Measurements from ENCODE around the gene C5orf58.
"Not testable (repeated sequence)": the region's sequence is repeated elsewhere in the genome, so short reads cannot be mapped to it uniquely, and the experiment has no call there.

The C5orf58 gene

DNA sequence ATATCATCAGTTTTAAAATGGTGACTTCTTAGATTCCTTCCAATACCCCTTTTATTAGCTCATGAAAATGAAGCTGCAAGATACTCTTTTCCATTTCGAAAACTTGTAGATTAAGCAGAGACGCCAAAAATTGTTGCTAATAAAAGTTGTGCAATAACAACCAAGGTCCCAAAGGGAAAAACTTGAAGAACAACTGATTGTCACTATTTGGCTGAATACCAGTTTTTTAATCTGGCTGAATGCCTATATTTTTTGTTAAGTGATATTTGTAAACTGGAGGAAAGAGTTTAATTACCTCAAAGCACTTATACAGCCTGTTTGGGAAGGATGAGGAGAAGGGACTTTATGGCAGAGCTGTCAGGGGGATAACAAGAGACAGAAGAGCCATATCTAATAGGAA lies 14.6 kb downstream of the C5orf58 start:
- DNase-seq (ENCODE audit: low read depth): no peak
- no peak overlapping the region for H3K4me3 ChIP-seq (ENCODE audit: low read depth, low read length)
- TF ChIP-seq, protein P1, sequence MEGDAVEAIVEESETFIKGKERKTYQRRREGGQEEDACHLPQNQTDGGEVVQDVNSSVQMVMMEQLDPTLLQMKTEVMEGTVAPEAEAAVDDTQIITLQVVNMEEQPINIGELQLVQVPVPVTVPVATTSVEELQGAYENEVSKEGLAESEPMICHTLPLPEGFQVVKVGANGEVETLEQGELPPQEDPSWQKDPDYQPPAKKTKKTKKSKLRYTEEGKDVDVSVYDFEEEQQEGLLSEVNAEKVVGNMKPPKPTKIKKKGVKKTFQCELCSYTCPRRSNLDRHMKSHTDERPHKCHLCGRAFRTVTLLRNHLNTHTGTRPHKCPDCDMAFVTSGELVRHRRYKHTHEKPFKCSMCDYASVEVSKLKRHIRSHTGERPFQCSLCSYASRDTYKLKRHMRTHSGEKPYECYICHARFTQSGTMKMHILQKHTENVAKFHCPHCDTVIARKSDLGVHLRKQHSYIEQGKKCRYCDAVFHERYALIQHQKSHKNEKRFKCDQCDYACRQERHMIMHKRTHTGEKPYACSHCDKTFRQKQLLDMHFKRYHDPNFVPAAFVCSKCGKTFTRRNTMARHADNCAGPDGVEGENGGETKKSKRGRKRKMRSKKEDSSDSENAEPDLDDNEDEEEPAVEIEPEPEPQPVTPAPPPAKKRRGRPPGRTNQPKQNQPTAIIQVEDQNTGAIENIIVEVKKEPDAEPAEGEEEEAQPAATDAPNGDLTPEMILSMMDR (conservative IDR thresholded peaks at IDR 0.05; ENCODE audit: low read depth, low read length): no peak

DNA sequence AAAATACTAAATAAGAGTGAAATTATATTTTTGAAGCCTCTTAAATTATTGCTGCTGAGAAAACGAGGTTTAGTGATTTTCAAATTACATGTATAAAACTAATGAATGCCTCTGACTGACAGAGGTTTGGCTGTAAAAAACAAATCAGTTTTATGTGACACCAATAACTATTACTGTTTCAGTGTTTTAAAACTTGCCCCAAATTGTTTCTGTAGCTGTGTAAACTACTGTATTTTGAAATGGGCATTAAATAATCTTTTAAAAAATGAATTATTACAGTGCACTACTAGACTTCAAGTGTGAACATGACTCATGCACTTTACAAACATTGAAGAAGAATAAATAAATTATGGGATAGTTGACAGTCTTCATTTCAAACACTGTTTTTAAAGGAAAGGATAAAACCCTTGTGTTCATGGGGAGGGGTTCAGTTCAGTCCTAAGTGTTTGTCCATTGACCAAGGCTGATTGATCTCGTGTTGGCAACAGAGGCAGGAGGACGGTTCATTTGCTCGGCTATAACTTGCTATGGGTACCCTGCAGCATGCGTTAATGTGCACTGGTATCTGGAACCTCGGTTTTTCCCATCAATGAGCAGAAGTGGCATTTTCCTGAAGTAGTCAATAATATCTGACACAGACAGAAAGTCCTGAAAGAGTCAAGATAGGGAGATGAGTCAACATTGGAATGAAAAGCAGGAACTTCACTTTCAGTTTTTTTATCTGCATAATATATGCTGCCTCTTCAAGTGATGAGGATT lies 15.6 kb downstream of the C5orf58 start:
- no peak for DNase-seq (ENCODE audit: low read depth)
- H3K4me3 ChIP-seq (ENCODE audit: low read depth, low read length): no peak overlapping the region
- TF ChIP-seq, protein P1 (conservative IDR thresholded peaks at IDR 0.05; ENCODE audit: low read depth, low read length): no peak

DNA sequence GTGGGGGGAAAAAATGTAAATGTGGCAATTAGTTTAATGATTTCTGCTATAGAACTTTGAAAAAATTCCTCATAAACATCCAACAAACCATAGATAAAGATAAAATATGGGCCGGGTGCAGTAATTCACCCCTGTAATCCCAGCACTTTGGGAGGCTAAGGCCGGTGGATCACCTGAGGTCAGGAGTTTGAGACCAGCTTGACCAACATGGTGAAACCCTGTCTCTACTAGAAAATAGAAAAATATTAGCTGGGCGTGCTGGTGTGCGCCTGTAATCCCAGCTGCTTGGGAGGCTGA lies 16.1 kb downstream of the C5orf58 start:
- H3K4me3 ChIP-seq (ENCODE audit: low read depth, low read length); DNase-seq (ENCODE audit: low read depth): not testable (repeated sequence)

DNA sequence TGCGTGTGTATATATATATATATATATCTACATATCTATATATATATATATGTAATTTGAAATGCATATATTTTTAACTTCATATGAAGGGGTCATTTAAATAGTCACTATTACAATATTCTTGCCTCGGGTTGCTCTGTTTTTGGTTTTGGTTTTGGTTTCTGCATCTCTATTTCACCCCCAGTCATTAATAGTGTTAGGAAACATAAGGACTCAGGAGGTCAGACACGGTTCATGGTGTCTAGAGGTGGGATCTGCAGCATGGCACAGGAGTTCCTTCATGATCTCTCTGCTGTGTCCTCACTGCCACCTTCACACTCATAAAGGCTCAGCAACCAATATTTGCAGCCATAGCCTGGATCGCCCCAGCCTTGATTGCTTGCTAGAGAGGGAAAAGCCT lies 16.6 kb downstream of the C5orf58 start:
- H3K4me3 ChIP-seq (ENCODE audit: low read depth, low read length): no peak overlapping the region
- TF ChIP-seq, protein P1 (conservative IDR thresholded peaks at IDR 0.05; ENCODE audit: low read depth, low read length): no peak
- no peak for DNase-seq (ENCODE audit: low read depth)

DNA sequence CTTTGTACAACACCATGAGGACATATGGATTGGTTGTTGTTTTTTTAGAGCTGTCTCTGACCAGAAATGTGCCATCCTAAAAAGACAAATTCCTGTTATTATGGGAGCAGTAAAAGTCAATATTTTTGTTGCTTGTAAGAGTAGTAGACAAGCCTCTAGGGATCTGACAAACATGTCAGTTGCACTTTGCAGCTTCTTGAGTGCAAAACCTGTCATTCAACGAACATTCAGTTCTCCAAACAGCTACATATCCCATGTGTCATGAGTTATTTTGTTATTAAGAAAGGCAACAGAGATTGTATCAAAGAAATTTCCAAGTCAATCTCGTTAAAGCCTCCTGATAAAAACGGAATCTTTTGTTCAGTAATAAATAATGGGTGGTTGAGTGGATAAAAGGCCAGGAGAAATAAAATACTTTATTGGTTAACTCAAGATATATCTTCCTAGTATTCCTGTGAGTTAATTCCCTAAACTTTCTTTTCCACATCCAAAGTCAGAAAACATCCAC lies 18.1 kb downstream of the C5orf58 start:
- TF ChIP-seq, protein P1 (conservative IDR thresholded peaks at IDR 0.05; ENCODE audit: low read depth, low read length): no peak
- H3K4me3 ChIP-seq (ENCODE audit: low read depth, low read length): no peak overlapping the region
- no peak for DNase-seq (ENCODE audit: low read depth)

DNA sequence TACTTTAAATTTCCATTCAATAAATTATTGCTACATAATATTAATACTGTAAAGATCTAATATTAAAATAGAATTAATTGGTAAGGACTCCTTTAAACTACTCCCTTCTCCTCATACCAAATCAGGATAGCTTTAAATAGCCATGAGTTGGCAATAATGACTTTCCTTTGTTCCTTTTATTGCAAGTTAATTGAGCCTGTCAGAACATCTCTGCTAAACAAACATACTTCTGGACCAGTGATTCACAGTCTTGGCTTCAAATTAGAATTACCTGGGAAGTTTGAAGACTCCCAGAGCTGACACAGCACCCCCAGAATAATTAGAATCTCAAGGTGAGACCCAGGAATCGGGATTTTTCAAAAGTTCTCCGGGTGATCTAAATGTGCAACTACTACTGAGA lies 18.7 kb downstream of the C5orf58 start:
- H3K4me3 ChIP-seq (ENCODE audit: low read depth, low read length): no peak overlapping the region
- DNase-seq (ENCODE audit: low read depth): no peak
- TF ChIP-seq, protein P1 (conservative IDR thresholded peaks at IDR 0.05; ENCODE audit: low read depth, low read length): no peak

DNA sequence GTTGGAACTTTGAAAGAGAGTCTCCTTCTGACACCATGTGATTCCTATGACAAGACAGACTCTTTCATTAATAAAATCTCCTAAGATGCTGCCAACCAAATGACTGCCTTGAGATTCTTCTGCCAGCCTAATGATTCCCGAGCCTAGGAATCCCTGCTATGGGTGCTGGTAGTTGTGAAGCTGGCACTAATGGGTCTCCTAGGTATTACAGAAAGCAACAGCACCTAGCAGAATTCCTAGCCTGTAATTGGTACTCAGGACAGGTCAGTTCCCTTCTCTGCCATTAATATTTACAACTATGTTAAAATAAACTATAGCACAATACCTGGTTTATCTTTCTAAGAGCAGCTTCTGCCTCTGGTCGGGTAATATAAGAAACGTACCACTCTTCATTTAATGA lies 19.3 kb downstream of the C5orf58 start:
- DNase-seq (ENCODE audit: low read depth): no peak
- TF ChIP-seq, protein P1 (conservative IDR thresholded peaks at IDR 0.05; ENCODE audit: low read depth, low read length): no peak

More for the DNA sequence above, 19.3 kb downstream of the C5orf58 start:
- no peak overlapping the region for H3K4me3 ChIP-seq (ENCODE audit: low read depth, low read length)
